CD4-positive, alpha-beta T cell treated with Interleukin-6 for 4 hours (primary cell): Measurements from ENCODE around the gene AIF1.

ENCODE experiments used
- DNase-seq: peaks from one replicate; pipeline ENCODE4 v3.0.0-alpha.2; 2020; ENCODE audit warnings: mixed read lengths

The AIF1 gene

GRCh38 chr6:31614684-31615578, at the start of gene AIF1:
Gene AIF1, plus strand, starts transcription at chr6:31615234. Its CDS starts 96 bp downstream, at chr6:31615330.
- DNase-seq: no peak

- DNase-seq: peak; percentile 56
These were observed 47.3 kb upstream of the AIF1 start for GRCh38 chr6:31567531-31568370.

DNA sequence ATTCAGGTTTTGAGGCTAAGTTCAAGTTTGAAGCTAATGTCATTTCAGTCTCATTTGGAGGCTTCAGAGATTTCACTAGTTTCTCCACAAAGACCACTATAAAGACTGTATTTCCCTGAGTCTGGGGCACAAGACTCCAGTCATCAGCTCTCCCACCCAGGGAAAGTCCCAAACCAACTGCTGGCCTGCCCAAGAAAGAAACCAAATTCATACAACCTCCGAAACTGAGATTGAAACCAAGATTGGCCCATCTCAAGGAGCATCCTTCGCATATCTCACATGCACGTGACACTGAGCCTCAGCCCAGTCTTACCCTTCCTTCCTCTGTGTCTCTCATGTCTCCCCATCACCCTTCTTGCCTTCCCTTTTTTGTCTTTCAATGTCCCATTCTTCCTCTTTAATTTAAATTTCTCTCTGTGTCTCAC, 46.5 kb upstream of the AIF1 start:
- peak; percentile 66 for DNase-seq

GRCh38 chr6:31569861-31570536, 45.0 kb upstream of the AIF1 start:
- DNase-seq: no peak

DNA sequence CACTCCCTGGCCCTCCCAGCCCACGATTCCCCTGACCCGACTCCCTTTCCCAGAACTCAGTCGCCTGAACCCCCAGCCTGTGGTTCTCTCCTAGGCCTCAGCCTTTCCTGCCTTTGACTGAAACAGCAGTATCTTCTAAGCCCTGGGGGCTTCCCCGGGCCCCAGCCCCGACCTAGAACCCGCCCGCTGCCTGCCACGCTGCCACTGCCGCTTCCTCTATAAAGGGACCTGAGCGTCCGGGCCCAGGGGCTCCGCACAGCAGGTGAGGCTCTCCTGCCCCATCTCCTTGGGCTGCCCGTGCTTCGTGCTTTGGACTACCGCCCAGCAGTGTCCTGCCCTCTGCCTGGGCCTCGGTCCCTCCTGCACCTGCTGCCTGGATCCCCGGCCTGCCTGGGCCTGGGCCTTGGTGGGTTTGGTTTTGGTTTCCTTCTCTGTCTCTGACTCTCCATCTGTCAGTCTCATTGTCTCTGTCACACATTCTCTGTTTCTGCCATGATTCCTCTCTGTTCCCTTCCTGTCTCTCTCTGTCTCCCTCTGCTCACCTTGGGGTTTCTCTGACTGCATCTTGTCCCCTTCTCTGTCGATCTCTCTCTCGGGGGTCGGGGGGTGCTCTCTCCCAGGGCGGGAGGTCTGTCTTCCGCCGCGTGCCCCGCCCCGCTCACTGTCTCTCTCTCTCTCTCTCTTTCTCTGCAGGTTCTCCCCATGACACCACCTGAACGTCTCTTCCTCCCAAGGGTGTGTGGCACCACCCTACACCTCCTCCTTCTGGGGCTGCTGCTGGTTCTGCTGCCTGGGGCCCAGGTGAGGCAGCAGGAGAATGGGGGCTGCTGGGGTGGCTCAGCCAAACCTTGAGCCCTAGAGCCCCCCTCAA, 42.8 kb upstream of the AIF1 start, which contains the start of gene LTA:
TSS of gene LTA (plus strand) at position 249 of the 871 bp plus-strand sequence. CDS start at position 703, 454 bp downstream.
- DNase-seq: peak; percentile 74

- no peak for DNase-seq
These were observed 41.6 kb upstream of the AIF1 start for GRCh38 chr6:31573239-31574105.

- DNase-seq: no peak
These were observed 40.6 kb upstream of the AIF1 start for GRCh38 chr6:31574106-31575061.

DNA sequence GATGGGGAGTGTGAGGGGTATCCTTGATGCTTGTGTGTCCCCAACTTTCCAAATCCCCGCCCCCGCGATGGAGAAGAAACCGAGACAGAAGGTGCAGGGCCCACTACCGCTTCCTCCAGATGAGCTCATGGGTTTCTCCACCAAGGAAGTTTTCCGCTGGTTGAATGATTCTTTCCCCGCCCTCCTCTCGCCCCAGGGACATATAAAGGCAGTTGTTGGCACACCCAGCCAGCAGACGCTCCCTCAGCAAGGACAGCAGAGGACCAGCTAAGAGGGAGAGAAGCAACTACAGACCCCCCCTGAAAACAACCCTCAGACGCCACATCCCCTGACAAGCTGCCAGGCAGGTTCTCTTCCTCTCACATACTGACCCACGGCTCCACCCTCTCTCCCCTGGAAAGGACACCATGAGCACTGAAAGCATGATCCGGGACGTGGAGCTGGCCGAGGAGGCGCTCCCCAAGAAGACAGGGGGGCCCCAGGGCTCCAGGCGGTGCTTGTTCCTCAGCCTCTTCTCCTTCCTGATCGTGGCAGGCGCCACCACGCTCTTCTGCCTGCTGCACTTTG, 39.6 kb upstream of the AIF1 start, which contains the start of gene TNF:
TSS of gene TNF (plus strand) at position 231 of the 567 bp plus-strand sequence. CDS start at position 408, 177 bp downstream.
- peak; percentile 76 for DNase-seq

- DNase-seq: no peak
These were observed 38.9 kb upstream of the AIF1 start for GRCh38 chr6:31575952-31576685.

- DNase-seq: peak; percentile 59
These were observed 38.0 kb upstream of the AIF1 start for GRCh38 chr6:31576897-31577578.

DNA sequence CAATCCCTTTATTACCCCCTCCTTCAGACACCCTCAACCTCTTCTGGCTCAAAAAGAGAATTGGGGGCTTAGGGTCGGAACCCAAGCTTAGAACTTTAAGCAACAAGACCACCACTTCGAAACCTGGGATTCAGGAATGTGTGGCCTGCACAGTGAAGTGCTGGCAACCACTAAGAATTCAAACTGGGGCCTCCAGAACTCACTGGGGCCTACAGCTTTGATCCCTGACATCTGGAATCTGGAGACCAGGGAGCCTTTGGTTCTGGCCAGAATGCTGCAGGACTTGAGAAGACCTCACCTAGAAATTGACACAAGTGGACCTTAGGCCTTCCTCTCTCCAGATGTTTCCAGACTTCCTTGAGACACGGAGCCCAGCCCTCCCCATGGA, 37.5 kb upstream of the AIF1 start:
- DNase-seq: no peak

DNA sequence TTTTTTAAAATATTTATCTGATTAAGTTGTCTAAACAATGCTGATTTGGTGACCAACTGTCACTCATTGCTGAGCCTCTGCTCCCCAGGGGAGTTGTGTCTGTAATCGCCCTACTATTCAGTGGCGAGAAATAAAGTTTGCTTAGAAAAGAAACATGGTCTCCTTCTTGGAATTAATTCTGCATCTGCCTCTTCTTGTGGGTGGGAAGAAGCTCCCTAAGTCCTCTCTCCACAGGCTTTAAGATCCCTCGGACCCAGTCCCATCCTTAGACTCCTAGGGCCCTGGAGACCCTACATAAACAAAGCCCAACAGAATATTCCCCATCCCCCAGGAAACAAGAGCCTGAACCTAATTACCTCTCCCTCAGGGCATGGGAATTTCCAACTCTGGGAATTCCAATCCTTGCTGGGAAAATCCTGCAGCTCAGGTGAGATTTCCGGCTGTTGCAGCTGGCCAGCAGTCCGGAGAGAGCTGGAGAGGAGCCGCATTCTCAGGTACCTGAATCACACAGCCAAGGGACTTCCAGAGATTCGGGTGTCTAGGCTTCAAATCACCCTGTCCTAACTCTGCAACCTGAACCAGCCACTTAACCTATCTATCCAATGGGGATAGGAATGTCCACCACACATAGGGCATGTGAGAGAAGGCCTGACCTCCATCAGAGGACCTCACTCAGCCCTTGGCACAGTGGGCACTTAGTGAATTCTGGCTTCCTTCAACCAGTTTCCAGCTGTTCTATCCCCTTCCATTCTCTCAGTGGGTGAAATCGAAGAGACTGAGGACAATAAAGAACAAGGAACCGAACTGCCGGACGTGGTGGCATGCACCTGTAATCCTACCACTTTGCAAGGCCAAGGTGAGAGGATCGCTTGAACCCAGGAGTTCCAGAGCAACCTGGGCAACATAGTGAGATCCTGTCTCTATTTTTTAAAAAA, 36.6 kb upstream of the AIF1 start:
- no peak for DNase-seq

GRCh38 chr6:31579119-31579505, 35.9 kb upstream of the AIF1 start:
- no peak for DNase-seq

GRCh38 chr6:31579546-31580437, 35.2 kb upstream of the AIF1 start:
- DNase-seq: peak; percentile 23

DNA sequence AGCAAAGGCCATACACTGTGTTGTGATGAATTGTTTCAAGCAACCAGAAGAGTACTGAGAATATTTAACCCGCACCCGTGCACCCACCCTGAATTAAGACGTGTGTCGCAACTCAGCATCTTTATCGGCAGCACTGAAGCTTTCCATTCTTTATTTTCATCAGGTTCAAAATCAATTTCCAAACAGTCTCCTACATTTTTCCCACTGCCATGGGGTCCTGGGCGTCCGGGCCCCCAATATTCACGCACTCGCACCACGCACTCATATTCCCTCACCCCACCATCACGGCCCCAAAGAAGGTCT, 34.6 kb upstream of the AIF1 start:
- no peak for DNase-seq
